Mammary epithelial cell (primary cell): Measurements from ENCODE around the gene KIRREL3.

Source experiments
- CTCF ChIP-seq, 2 donors: IDR thresholded peaks in 1 of 2; conservative IDR thresholded peaks in 1 of 2; 2 replicates each; pipeline ENCODE4 v1.5.1; 2011 to 2012; ENCODE audit warnings: inconsistent platforms in 2 of 2, low read length in 2 of 2, mild to moderate bottlenecking in 2 of 2, control low read depth in 1 of 2, low read depth in 1 of 2; ENCODE audit not compliant: insufficient read depth in 1 of 2; ENCODE audit errors: extremely low read depth in 1 of 2
- EZH2 ChIP-seq: IDR thresholded peaks from 2 replicates; pipeline ENCODE4 v1.6.1; 2012; ENCODE audit warnings: low read length, inconsistent platforms, borderline replicate concordance

DNA sequence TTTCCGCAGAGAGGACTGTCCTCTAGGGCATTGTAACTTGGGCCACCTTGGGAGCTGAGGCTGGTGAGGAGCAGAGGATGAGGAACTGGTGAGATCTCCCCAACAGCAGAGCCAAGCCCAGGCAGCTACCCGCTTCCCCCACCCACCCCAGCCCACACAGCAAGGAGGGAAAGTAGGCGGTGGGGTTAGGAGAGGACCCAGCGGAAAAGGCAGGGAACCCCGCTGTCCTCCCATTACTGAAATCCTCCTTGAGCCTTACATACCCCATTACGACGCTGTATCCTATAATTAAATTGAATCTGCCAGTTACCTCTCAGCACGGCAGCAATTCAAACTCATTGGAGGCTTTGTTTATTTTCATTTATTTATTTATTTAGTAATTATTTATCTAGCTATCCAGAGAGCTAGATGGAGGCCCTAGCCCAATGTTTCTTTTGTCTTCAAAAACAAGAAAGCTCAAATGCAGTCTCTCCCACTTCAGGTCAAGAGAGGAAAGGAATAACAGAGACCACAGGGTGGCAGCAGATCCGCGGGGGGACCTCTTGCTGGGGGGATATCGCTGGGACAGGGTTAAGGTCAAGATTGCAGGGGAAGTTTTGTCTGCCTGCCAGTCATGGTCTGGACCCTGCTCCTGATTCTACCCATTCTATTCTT lies 427.1 kb downstream of the KIRREL3 start:
- TF ChIP-seq CTCF (conservative IDR thresholded peaks at IDR 0.05 in 1 of 2, IDR thresholded peaks at IDR 0.05 in 1 of 2; ENCODE audit: extremely low read depth in 1 of 2, insufficient read depth in 1 of 2, low read depth in 1 of 2, low read length in 2 of 2), result no peak
- TF ChIP-seq EZH2, result no peak
